GM18498 (cell line): ENCODE measurements around the gene RREB1.

Experiments used
- ATAC-seq: cut with Tn5 transposase; IDR thresholded peaks from one replicate; pipeline ENCODE4 v1.9.1; 2021; ENCODE audit warnings: mild to moderate bottlenecking, moderate library complexity; ENCODE audit not compliant: unreplicated experiment

The RREB1 gene

GRCh38 chr6:7163661-7164071 is 55.9 kb downstream of the RREB1 start:
- ATAC-seq, result no peak

- no peak for ATAC-seq
These were observed 56.8 kb downstream of the RREB1 start for GRCh38 chr6:7164536-7165001.

- no peak for ATAC-seq
These were observed 57.5 kb downstream of the RREB1 start for GRCh38 chr6:7165002-7165889.

DNA sequence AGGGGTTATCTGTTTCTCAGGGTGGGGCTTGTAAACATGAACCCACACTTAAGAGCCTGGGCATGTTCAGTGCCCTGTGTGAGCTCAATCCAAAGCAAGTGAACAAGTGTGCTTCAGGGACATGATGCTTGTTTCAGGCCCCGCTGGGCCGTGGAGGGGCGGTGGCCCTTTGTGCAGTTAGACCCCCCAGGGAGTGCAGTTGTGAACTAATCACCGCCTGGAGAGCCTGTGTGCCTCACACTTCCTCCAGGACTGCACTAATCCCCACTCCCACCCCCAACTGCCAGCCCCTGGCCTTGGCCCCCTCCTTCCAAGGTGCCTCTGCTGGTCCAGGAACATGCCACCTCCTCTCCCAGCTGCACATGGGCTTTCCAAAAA is 58.1 kb downstream of the RREB1 start:
- ATAC-seq, result no peak

- ATAC-seq, result no peak
These were observed 58.9 kb downstream of the RREB1 start for GRCh38 chr6:7166410-7167293.

GRCh38 chr6:7169296-7169721 is 61.5 kb downstream of the RREB1 start:
- no peak for ATAC-seq

GRCh38 chr6:7170117-7170732 is 62.5 kb downstream of the RREB1 start:
- no peak for ATAC-seq

GRCh38 chr6:7171119-7171518 is 63.4 kb downstream of the RREB1 start:
- no peak for ATAC-seq

GRCh38 chr6:7171733-7172132 is 64.0 kb downstream of the RREB1 start:
- no peak for ATAC-seq

- no peak for ATAC-seq
These were observed 64.9 kb downstream of the RREB1 start for GRCh38 chr6:7172649-7173048.

GRCh38 chr6:7173843-7174503 is 66.2 kb downstream of the RREB1 start:
- no peak for ATAC-seq

- no peak for ATAC-seq
These were observed 67.7 kb downstream of the RREB1 start for GRCh38 chr6:7175462-7175861.

DNA sequence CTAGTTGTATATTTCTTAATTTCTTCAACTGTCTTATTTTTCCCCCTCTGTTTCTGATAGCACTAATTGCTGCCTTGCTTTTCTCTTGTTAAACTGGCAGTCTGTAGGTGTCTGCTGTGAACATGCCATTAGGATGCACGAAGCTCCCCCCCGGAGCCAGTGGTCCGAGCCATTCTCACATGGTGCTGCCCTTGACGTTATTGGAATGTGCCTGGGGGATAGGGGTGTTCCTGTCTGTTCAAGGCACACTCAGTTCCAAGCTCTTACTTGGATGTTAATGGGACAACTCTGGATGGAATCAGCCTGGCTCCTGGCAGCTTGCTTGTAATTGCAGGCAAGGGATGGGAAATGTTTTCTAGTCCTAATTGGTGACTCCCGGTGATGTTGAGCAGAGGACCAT is 68.4 kb downstream of the RREB1 start:
- ATAC-seq, result no peak

DNA sequence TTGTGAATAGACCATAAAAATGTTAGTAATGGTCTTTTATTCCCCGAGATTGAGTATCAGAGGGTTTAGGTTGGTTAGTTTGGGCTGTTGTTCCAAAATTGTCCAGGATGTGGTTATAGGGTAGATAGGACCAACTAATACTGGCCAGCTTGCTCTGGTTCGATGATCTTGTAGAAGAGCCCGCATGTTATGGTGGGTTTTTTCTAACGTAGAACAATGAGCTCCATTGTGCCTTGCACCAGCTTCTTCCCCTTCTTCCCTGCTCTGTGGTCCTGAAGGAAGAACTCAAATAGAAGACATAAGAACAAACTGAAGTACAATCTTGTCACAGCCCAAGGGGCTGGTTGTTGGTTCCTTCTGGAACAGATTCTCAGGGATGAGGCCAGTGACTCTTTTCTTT is 70.5 kb downstream of the RREB1 start:
- ATAC-seq, result no peak

DNA sequence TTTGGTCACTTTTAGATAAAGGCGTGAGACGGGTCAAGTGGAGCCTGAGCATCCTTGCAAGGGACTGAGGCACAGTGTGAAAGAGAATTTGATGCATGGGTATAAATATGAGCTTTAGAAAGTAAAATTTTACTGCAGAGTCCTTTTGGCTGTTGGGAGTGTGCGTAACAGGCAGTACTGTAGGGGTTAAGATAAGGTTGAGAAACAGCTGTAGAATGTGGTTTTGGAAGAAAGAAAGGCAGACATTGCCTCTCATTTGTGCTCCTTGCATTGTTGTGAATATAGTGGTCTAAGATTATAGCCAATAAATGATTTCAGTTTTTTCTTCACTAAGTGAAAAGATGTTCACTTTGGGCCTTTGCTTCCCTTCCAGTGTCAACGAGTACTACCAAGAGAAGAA is 73.0 kb downstream of the RREB1 start:
- no peak for ATAC-seq

DNA sequence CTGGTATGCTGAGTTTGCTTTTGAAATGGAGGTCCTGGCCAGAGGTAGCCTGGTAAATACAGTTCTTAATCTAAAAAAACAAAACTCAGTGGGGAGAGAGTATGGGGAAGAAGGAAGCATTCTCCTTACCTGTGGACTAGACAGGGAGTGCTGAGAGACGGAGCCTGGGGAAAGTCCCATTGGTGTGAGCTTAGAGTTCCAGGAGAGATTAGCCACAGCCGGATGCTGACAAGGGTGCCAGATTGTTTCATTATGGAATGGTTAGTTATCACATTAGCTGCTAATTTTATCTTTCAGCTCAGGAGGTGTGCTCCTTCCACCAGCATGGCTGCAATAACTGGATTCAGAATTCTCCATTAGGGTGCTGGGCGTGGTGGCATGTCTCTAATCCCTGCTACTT is 75.9 kb downstream of the RREB1 start:
- no peak for ATAC-seq

DNA sequence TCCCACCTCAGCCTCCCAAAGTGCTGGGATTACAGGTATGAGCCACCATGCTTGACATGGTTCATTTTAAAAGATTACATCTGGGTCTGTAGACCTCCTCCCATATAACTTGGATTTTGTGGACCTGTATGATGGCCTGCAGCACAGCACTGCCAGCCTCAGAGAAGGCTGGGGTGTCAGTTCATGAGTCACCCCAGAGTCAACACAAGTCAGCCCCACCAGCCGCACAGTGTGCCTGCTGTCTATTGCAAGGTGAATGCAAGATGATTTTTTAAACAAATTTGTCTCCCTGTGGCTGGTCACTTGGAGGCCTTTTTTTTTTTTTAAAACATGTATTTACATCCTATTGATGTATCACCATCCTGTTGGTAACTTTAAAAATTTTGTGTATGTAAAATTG is 76.7 kb downstream of the RREB1 start:
- ATAC-seq, result no peak

DNA sequence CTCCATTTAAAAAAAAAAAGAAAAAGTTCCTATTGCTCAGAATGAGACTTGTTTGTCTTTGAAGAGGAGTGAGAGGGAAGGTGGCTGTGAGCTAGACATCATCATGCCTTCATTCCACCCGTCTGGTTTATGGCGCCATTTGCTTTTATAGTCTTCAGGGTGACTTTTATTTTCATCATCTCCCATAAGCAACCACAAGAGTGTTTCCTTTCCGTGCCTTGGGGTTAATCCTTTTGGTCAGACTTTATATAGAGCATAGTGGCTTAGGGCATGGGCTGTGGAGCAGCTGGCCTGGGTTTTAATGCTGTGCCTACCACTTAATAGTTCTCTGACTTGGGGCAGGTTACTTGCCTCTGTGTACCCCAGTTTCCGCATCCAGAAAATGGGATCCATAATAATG is 77.8 kb downstream of the RREB1 start:
- no peak for ATAC-seq

GRCh38 chr6:7188492-7188891 is 80.7 kb downstream of the RREB1 start:
- peak; percentile 93 for ATAC-seq

- peak; percentile 26 for ATAC-seq
These were observed 81.5 kb downstream of the RREB1 start for GRCh38 chr6:7189101-7189758.
